ENCODE measurements around the gene SDK2. TPM values are rescaled to one million over a fixed set of nuclear protein-coding genes. Genes with fewer than 3 reads are reported as not detected.

Gene SDK2
- total and polyA plus RNA-seq, 2 of the 8 experiments (the other 6 are each of a cell fraction or from before 2014, with no cell fraction given): 3.9 to 4.1 TPM

GRCh38 chr17:73654241-73654640 lies 10.0 kb upstream of the SDK2 start:
- H4K91ac ChIP-seq (replicated peaks; ENCODE audit: insufficient read length, low read length): no peak overlapping the region
- H2BK5ac ChIP-seq (ENCODE audit: low read depth, low read length): no peak overlapping the region
- ChIA-PET POLR2A (ENCODE audit: partially characterized antibody) (no interaction called here), CTCF (ENCODE audit: partially characterized antibody) (interaction anchor here (0.8 to 6.1 kb wide), 4 partner anchors 14 to 128 kb away, joined by 3 to 68 read pairs (median 23); no protein-coding TSS in a partner anchor)
- H3K9ac ChIP-seq (replicated peaks in 1 of 4; ENCODE audit: extremely low read depth in 1 of 4, low read depth in 3 of 4, low read length in 3 of 4): no peak overlapping the region
- no peak overlapping the region for H3K23ac ChIP-seq (ENCODE audit: insufficient read length)
- no peak overlapping the region for H2BK20ac ChIP-seq (ENCODE audit: low read length)
- no peak overlapping the region for H2AK5ac ChIP-seq (ENCODE audit: low read depth, low read length)
- H3K36me3 ChIP-seq (ENCODE audit: control insufficient read depth in 2 of 4, insufficient read depth in 4 of 4, low read length in 3 of 4): no peaks in the 10 kb centered on the region; a peak in 2 of 8 replicates
- no peaks in the 10 kb centered on the region for H3K27me3 ChIP-seq (replicated peaks in 1 of 4; ENCODE audit: control insufficient read depth in 3 of 4, extremely low read depth in 1 of 4, insufficient read depth in 3 of 4, low read length in 3 of 4)
- H3K14ac ChIP-seq (ENCODE audit: insufficient read length): no peak overlapping the region
- peaks cover 3 to 4% of the 10 kb centered on the region in 2 experiments; a peak in 2 of 4 replicates for H3K9me3 ChIP-seq (ENCODE audit: insufficient read depth in 2 of 2, low read depth in 1 of 2, low read length in 1 of 2)
- FAIRE-seq (no peak), DNase-seq (ENCODE audit: low read depth in 1 of 2, low spot score in 2 of 2) (no peak)
- no peak overlapping the region for H2AFZ ChIP-seq (ENCODE audit: low read length)
- H3K4me1 ChIP-seq (replicated peaks in 1 of 4; ENCODE audit: control insufficient read depth in 3 of 4, insufficient read depth in 4 of 4, low read length in 3 of 4): no peaks in the 10 kb centered on the region; a peak in 2 of 7 replicates
- no peak overlapping the region for H3K4ac ChIP-seq (replicated peaks; ENCODE audit: insufficient read length, low read depth, low read length)
- H3K18ac ChIP-seq (ENCODE audit: extremely low read depth, low read length): no peak overlapping the region
- H4K20me1 ChIP-seq (replicated peaks in 1 of 2; ENCODE audit: control insufficient read depth in 1 of 2, insufficient read depth in 2 of 2, low read length in 2 of 2): no peaks in the 10 kb centered on the region
- H3K4me3 ChIP-seq (ENCODE audit: extremely low read depth in 1 of 4, insufficient read depth in 2 of 4, low read depth in 3 of 4, low read length in 4 of 4): no peak overlapping the region
- H2BK120ac ChIP-seq (replicated peaks; ENCODE audit: low read depth, low read length): no peak overlapping the region
- H3K79me2 ChIP-seq (ENCODE audit: control insufficient read depth in 1 of 2, insufficient read depth in 2 of 2, low read length in 2 of 2): no peaks in the 10 kb centered on the region
- H4K5ac ChIP-seq (ENCODE audit: insufficient read length, low read depth, low read length): no peak overlapping the region
- no peak overlapping the region for H4K8ac ChIP-seq (ENCODE audit: extremely low read depth, insufficient read depth, low read length)
- H3K79me1 ChIP-seq (ENCODE audit: low read depth, low read length): no peaks in the 10 kb centered on the region
- TF ChIP-seq RFX5 (IDR thresholded peaks at IDR 0.05; ENCODE audit: borderline replicate concordance, low read depth, low read length): no peak
- no peak overlapping the region for H2BK15ac ChIP-seq (ENCODE audit: low read length)
- no peak overlapping the region for H3K56ac ChIP-seq (replicated peaks; ENCODE audit: insufficient read length, low read depth, low read length)
- H3K4me2 ChIP-seq (ENCODE audit: insufficient read depth in 1 of 2, low read depth in 2 of 2, low read length in 2 of 2): no peak overlapping the region
- H2BK12ac ChIP-seq (ENCODE audit: low read depth, low read length): no peak overlapping the region
- H3K23me2 ChIP-seq (ENCODE audit: low read depth, low read length): no peaks in the 10 kb centered on the region
- H3K27ac ChIP-seq (ENCODE audit: low read depth, low read length): no peak overlapping the region
- WGBS, 2 experiments (ENCODE audit: extremely low coverage in 1 of 2, insufficient coverage in 1 of 2, insufficient read length in 1 of 2, insufficient replicate concordance in 2 of 2, low coverage in 1 of 2, low lambda C conversion rate in 2 of 2, missing lambda C conversion rate in 1 of 2): 87% methylated on average over 5 of the region's 5 CpGs; no CpG with 5 or more reads in 1 of the 2 experiments
